Erythroblast (primary cell): ENCODE results near the gene ST7L.
A peak's percentile ranks its signal among the peaks of the same experiment; 100 is the strongest.

Source experiments
- DNase-seq, 2 experiments: peaks; one replicate each; lab custom pipeline; 2025; lab: John Stamatoyannopoulos, UW
- GATA1 ChIP-seq: IDR thresholded peaks from 2 replicates; pipeline ENCODE4 v1.6.1; 2011; ENCODE audit warnings: low read depth, mild to moderate bottlenecking, control low read depth, low read length, moderate library complexity
- POLR2A ChIP-seq: IDR thresholded peaks from 2 replicates; pipeline ENCODE4 v1.6.1; 2011; ENCODE audit warnings: mild to moderate bottlenecking, low read length

ST7L gene

GRCh38 chr1:112508278-112509004, 110.5 kb downstream of the ST7L start, which contains the start of gene WNT2B:
WNT2B (plus strand) TSS chr1:112508965; CDS start chr1:112509263, 298 bp downstream.
- TF ChIP-seq POLR2A (no peak), GATA1 (no peak)
- DNase-seq = peak; percentile 33 to 35

GRCh38 chr1:112507921-112508277, 111.0 kb downstream of the ST7L start:
- no peak for TF ChIP-seq GATA1
- TF ChIP-seq POLR2A = no peak
- no peak for DNase-seq

GRCh38 chr1:112507336-112507735, 111.6 kb downstream of the ST7L start:
- TF ChIP-seq POLR2A (no peak), GATA1 (no peak)
- DNase-seq = no peak

GRCh38 chr1:112506731-112507130, 112.2 kb downstream of the ST7L start:
- TF ChIP-seq POLR2A = no peak
- TF ChIP-seq GATA1 = no peak
- DNase-seq = no peak

GRCh38 chr1:112506306-112506705, 112.6 kb downstream of the ST7L start:
- DNase-seq = no peak
- no peak for TF ChIP-seq GATA1
- no peak for TF ChIP-seq POLR2A

- TF ChIP-seq POLR2A (no peak), GATA1 (no peak)
- no peak for DNase-seq
Observed at GRCh38 chr1:112505878-112506277, 113.1 kb downstream of the ST7L start.

GRCh38 chr1:112505400-112505785, 113.5 kb downstream of the ST7L start:
- DNase-seq = no peak

GRCh38 chr1:112504661-112505399, 114.1 kb downstream of the ST7L start:
- DNase-seq = no peak
- TF ChIP-seq POLR2A (no peak), GATA1 (no peak)

More at GRCh38 chr1:112505400-112505785, 113.5 kb downstream of the ST7L start:
- TF ChIP-seq GATA1 (no peak), POLR2A (no peak)

- TF ChIP-seq POLR2A (no peak), GATA1 (no peak)
Observed at GRCh38 chr1:112504001-112504660, 114.8 kb downstream of the ST7L start.

GRCh38 chr1:112502826-112503225, 116.1 kb downstream of the ST7L start:
- no peak for DNase-seq
- TF ChIP-seq POLR2A (no peak), GATA1 (no peak)

More at GRCh38 chr1:112504001-112504660, 114.8 kb downstream of the ST7L start:
- no peak for DNase-seq

GRCh38 chr1:112501810-112502641, 116.9 kb downstream of the ST7L start:
- DNase-seq = peak; percentile 44 to 68

GRCh38 chr1:112496290-112496689, 122.7 kb downstream of the ST7L start:
- DNase-seq = no peak
- TF ChIP-seq GATA1 (no peak), POLR2A (no peak)

More at GRCh38 chr1:112501810-112502641, 116.9 kb downstream of the ST7L start:
- TF ChIP-seq GATA1 (no peak), POLR2A (no peak)

GRCh38 chr1:112493351-112493750, 125.6 kb downstream of the ST7L start:
- no peak for DNase-seq
- TF ChIP-seq GATA1 = no peak
- TF ChIP-seq POLR2A = no peak
